Ecto neural progenitor cell (in vitro differentiated cells): ENCODE results near the gene IP6K3.
A peak's percentile ranks its signal among the peaks of the same experiment; 100 is the strongest.

Experiments used
- DNase-seq: peaks from one replicate; pipeline ENCODE4 v3.0.0-alpha.2; 2018; ENCODE audit warnings: low spot score

IP6K3 gene

DNA sequence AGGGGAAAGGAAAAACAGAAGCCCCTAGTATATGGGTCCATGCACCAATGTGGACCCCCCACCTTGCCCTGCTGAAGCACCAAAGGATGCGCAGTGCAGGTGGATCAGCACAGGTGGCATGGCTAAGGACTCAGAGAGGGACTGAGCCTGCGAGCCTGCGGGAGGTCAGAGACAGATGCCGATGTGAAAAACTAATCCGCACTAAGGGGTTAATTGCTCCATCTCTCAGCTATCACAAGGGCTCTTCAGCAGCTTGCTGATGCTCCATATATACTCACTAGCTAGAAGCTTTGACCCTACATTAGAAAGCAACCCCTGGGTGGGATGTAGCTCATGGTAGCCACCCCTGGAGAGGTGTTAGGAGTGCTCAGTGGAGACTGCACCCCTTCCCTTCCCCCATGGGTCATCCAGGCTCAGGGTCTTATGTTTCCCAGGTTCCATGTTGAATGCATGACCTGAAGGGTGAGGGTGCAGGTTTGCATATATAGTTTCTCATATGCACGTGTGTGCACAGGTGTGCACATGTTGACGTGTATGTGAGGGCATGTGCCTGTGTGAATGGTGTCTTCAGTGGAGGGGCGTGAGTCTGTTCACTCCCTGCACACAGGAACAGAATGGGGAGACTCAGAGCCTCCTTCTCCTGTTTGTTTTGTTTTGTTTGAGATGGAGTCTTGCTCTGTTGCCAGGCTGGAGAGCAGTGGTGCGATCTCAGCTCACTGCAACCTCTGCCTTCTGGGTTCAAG is 13.4 kb upstream of the IP6K3 start:
- DNase-seq: no peak

DNA sequence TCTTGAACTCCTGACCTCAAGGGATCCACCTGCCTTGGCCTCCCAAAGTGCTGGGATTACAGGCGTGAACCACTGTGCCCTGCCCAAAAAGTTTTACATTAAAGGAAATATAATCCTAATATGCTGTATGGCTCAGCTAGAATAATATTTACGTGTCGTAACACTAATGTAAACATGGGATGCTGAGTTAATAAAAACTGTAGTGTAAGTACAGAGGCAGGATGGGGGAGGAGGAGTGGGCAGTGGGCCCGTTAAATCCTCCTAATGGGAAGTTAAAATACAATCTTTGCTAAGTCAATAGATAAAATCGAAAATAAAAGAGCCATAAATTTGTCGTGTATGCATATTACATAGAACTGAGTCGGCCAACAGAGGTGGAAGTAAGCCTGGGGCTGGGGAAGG is 12.1 kb upstream of the IP6K3 start:
- DNase-seq: no peak

DNA sequence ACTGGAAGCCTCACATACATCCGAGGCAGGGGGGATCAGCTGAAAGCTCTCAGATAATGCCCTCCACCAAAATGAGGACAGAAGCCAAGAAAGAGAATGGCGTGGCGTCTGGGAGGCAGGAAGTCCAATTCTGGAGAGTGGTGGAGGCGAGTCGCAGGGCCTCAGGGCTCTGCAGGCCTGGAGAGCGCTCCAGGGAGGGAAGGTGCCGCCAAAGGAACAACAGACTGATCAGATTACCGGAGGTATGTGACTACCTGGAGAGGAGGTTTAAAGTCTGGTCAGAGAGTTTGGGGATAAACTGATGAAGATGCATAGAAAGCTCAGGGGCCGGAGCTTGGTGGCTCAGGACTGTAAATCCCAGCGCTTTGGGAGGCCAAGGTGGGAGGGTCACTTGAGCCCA is 11.2 kb upstream of the IP6K3 start:
- DNase-seq: no peak

DNA sequence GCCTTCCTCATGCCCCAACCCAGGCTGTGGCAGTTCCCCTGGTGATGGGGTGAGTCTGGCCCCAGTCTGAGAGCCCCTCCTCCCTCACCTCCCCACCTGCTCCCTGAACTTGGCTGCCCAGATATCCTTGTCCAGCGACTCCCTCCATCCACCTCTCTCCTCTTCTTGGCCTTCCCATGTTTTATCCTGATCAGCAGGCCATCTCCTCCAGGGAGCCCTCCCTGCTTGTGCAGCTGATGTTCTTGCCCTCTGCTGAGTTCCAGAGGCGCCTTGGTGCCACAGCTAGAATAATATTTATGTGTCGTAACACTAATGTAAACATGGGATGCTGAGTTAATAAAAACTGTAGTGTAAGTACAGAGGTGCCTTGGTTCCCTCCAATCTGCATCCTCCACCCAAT is 10.4 kb upstream of the IP6K3 start:
- DNase-seq: no peak

DNA sequence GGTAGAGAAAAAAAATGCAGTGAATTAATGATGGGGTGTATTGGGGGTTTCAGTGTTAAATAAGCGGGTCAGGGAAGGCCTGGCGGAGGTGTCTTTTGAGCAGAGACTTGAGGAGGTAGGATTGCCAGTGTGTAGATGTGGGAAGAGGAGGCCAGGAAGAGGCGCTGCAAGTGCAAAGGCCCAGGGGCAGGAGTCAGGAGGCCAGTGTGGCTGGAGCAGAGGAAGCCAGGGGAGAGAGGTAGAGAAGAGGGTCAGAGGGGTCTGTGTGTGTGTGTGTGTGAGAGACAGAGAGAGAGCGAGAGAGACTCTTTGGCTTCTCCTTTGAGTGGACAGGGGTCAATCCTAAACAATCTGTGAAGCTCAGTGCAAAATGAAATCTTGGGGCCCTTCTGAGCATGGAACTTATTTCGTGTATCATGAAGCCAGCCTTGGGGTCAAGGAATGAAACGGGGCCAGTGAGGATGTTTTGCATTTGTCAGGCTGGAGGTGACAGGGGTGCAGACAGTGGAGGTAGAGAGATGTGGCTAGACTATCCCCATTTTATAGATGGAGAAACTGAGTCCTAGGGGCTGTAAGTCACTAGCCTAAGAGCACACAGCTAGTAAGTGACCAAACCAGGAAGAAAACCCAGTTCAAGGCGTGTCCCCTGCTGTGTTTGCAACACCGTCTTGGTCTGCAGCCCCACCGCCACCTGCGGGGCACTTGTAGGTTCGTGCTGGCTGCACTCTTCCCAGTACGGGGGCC is 9.7 kb upstream of the IP6K3 start:
- DNase-seq: no peak

DNA sequence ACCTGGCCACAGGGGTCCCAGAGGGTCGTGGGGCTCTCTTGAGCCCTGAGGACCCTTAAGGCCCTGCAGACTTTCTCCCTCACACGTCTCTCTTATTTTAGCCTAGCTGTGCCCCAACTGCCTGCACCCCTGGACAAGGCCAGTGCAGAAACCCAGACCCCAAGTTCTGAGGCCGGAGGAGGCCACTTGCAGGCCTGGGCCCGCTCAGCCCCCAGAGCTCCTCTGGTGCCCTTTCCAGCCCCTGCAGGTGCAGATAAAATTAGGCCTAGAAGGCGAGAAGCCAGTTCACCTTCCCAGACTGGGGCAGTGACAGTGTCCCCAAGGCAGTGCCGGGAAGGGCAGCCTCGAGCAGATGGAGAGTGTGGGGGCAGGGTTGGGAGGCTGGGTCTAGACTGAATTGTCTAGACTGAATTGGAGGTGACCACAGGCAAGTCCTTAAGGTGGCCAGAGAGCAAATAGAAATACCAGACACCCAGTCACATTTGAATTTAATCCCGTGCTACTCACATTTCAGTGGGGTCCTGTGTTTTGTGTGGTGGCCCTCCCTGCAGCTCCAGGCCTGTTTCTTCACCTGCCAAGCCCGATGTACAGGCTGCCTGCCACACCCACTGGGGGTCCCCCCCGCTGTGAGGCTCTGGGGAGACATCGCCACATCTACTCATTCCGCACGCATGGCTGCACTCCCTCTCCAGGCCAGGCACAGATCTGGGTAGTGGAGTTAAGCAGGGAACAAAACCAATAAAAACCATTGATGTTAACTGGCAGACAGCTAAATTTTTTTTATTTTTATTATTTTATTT is 8.6 kb upstream of the IP6K3 start:
- no peak for DNase-seq

DNA sequence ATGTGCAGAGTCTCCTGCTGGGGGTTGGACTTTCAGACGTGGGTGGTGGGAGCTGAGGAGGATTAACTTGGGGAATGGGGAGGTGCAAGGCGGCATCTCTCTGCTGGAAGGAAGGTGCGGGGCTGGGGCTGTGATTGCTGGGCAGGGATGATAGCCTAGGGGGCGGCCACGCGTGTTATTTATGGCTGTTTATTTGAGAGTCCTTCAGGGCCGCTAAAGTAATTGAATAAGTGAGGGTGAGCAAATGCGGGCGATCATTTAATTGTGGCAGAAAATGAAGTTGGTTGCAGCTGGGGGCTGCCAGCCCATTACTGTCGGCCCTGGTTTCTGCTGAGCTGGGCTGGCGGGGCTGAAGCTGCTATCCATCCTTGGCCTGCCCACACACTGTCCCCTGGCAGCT is 7.5 kb upstream of the IP6K3 start:
- no peak for DNase-seq

DNA sequence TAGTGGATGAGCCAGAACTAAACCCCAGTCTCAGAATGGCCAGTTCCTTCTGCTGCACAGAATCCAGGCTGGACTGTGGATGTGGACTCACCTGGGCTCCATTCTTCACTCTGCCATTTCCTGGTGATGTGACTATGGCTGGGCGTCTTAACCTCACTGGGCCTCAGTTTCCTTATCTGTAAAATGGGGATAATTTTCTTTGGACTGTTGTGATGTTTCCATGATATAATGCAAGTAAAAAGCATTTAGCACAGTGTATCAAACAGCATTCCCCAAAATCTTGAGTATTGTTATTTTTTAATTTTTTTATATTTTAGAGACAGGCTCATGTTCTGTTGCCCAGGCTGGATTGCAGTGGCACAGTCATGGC is 5.9 kb upstream of the IP6K3 start:
- DNase-seq: no peak

DNA sequence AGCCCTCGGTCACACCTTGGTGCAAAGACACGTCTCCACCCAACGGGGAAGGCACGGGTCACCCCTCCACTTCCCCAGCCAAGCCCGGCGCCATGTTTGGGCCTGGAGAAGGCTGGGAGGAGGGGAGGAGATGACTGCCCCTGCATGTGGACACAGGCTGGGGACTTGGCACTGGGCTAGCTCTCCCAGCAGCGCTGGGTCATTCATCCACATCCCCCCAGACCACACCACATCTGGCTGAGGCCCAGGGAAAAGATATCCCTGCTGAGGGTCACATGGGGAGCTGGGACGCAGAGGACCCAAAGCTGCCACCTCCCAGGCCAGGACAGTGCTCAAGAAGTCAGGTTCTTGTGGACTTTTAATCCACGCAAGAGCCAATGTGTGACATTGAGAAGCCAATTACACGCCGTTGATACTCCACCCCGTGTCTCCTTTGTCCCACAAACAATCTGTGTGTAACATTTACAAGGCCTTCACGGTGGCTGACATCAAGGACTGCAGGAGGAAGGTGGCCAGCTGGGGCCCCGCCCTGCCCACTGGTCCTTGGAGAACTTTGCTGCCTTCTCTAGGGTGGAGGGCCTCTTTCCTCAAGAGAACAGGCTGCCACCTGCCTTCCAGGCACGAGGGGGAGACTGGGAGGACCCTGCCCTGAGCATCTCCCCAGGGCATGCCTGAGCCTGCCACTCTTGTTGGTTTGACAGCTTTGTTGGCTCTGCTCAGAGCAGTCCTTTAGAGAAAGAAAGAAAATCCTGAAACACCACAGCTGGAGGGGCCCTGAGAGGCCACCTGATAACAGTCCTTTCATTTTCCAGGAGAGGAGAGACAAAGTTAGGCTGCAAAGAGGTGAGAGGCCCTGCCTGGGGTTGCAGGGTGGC is 5.3 kb upstream of the IP6K3 start:
- no peak for DNase-seq

DNA sequence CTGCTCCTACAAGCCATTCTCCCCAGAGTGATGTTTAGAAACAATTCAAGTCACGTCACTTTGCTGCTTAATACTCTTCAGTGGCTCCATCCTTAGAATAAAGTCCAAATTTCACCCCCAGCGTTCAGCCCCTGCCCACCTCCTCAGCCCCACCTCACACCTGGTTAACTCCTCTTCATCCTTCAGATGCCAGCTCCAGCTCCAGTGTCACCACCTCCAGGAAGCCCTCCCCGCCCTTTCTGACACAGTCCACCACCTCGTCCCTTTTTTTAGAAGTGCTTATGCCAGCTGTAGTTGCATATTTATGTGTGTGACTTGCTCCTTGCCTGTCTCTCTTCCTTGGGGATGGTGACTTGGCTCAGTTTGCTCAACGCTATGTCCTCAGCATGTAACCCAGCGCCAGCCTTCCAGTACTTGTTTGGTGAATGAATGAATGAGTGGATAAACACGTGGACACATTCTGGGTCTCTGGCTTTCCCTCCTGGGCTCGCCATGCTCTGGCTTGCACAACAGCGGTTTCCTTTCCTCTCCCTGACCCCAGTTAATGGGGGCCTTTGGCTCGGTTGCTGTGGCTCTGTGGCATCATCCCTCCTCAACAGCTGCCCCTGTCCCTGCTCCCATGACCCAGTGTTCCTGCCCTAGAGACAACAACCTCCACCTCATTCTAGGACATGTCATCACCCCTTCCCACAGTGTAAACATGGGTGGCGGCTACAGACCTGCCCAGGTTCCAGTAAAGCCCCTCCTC is 3.7 kb upstream of the IP6K3 start:
- DNase-seq: no peak

DNA sequence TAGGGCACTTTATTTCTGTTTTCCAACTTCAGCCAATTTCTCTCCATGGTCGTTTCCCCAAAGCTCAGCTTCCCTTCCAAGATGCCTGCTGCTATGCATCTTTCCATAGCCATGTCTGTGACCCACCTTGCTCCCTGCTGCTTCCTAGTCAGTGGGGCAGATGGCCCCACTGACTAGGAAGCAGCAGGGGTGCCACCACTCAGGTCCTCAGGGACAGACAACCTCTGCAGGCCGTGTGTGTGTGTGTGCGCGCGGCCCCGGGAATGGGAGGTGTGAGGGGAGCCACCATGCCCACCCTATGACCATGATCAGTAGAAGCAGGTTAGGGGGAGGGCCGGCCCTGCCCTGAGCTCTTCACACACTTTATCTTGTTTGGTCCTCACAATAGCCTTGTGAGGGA is 2.7 kb upstream of the IP6K3 start:
- no peak for DNase-seq

DNA sequence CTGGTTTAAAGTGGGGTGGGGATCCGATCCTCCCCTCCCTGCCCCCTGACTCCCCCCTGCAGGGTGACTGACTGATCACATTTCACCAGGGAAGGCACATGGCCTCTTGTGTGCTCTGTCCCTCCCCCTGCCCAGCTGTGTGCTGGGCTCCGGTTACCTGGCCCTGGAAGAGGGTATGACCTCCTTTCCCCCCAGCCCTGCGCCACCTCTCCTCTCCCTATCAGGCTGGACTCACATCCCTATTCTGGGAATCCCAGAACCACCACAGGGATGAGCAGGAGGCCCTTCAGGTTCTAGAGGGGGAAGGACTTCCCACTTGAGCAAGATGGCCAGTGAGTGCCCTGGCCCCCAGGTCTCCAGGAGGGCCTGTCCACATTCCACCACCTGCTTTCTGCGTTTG is 2.1 kb upstream of the IP6K3 start:
- no peak for DNase-seq

DNA sequence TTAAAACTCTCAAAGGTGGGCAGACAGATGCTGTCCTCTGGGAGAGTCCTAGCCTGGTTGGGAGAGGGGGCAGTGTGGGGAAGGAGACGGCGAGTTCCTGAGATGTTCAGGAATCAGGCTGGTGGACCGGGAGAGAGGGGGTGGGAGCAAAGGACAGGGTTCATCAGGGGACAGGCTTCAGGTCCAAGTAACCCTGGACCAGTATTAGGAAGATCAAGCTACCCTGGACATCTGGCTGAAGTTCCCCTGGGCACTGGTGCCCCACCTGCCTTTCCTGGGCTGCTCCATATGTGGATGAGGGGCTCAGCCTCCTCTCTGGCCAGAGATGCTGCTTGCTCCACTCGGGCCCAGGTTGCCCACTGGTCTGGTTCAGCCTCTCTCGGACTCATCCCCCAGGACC is 1.1 kb upstream of the IP6K3 start:
- DNase-seq: no peak

DNA sequence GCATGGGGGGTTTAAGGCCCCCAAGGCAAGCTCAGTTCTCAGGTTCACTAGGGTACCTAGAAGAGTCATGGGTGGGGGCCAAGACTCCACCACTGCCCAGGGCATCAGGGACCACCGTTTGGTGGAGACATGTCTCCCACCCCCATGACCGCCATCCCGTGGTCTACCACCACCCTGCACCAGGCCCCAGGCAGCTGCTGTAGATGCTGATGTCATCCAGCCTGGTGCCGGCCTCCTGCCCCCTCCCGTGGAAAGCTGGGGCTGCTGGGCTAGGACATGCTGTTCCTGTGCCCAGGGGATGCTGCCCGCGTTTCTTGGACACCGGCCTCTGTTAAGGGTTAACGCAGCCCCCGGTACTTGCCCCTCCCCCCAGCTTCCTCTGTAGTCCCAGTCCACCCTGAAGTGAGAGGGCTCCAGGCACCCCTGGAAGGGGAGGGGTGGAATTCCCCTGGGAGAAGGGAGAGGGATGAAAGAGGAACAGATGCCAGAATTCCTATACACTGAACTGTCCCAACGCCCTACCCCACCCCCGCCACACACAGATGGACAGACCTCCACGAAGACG is 587 bp downstream of the IP6K3 start:
- no peak for DNase-seq

DNA sequence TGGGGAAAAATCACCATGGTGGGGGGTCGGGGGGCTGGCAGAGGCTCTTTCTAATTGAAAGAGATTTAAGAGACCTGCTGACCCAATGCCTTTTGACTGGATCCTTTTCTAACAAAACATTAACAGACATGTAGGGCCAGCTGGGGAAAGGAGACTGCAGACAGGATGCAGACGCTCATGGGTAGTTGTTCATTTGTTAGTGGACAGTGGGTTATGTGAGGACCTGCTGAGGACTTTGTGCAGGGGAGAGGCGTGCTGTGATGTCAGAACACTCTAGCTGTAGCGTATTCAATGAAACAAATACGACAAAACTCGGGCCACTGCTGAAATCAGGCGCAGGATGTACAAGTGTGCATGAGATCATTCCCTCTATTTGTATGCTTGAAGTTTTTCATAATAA is 1.2 kb downstream of the IP6K3 start:
- DNase-seq: no peak

DNA sequence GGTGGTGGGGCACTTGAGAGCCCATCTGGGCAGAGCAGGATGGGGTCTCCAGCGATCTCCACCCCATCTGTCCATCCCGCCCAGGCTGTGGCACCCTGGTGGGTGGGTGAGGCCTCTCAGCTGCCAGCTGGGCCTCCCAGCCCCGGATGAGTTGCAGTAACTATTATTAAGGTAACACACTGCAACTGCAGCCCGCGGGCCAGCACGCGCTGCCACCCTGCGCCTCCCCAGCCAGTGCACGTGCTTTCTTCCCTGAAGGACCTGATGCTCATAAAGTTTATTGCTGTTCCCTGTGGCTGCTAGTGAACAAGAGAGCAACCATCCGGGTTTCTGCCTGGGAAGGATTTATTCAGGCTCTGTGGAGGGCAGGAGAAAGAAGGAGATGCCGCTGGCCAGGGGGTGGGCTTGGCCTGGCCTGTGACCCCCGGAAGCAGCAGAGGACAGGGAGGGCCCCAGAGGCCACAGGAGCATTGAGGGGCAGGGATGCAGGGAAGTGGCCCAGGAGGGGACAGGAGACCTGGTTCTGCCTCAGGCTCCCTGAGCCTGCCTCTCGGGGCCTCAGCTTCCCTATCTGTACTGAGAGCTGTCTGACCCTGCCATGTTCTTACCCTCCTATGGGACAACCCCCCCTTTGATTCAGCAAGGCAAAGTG is 1.7 kb downstream of the IP6K3 start:
- no peak for DNase-seq

DNA sequence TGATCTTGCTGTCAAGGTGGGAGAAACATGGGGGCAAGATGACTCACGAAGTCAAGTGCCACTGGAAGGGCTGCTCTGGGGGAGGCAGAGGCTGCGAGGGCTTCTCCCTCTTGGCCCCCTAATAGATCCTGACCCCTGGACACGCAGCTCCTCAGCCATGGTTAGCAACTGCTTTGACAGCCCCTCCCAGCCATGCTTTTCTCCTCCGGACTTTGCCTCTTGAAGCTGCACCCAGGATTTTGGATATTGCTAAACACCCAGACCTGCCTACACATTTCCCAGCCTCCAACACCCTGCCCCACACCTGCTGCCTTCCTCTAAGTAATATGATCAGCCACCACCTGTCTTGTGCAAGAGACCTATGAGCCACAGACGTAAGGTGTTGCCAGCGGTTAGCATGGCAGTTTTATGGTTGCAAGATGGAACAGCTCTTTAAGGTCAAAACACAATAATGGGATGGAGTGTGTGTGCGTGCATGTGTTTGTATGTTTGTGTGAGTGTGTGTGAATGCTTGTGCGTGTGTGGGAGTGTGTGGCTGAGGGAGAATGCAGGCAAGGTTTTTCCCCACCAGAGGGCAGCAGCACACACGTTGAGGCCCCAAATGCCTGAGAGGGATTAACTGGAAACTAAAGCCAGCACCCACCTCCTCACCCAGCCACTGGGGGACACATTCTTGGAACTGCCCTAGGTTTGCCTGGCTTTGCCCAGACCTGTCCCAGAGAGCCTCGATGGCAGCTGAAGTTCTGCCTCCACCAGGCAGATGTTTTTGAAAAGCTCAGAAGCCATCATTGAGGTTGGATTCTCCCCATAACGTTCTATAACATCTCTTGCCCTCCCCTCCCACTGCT is 2.5 kb downstream of the IP6K3 start:
- DNase-seq: peak; percentile 87

DNA sequence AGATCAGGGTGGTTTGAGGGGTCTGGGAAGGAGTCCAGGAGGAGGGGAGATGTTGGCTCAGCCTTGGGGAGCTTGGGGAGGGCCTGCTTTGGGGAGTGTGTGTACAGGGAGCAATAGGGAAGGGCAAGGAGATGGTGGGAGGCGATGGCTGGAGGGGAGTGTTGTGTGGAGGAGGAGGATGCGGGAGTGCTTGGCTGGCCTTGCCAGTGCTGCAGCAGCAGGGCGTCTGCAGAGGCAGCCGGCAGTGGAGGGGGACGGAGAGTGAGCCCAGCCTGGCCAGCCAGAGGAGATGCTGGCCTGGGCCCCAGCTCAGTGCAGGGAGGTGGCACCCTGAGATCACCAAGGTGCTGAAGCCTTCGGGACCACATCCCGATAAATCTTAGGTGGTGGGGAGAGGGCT is 3.9 kb downstream of the IP6K3 start:
- no peak for DNase-seq

DNA sequence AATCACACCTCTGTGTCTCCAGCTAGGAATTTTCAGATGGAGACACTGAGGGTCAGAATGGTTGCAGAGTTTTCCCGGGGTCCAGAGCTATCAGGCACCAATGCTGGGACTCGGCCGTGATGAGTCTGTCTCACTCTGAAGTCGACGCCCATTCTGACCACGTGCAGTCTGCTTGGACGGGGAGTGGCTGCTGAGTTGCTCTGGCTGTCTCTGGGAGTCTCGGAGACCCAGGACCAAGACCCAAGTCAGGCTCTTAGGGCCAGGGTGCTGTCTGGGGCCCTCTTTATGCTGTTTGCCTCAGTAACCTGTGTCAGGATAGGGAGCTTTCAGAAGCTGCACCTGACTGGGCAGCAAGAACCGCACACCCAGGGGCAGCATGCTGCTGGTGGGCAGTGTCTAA is 4.6 kb downstream of the IP6K3 start:
- no peak for DNase-seq

DNA sequence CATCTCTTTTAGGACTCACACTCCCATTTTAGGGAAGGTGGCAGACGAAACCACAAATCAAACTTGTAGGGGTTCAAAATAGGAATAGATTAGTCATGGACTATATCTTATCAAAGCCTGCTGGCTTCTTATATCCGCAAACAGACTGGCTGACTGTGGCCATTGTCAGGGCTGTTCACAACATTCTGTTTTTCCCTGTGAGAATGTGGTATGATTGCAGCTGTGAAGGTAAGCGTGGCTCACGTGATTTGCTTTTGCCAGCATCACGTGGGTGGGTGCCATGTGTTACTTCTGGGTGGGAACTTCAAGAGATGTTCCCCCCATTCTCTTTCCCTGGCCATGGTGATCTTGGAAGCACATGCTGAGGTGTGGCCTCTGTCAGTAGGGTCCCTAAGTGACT is 5.9 kb downstream of the IP6K3 start:
- DNase-seq: no peak
